HTERT RPE-1 (cell line): ENCODE results near the gene MGAT5B.

ENCODE experiments used
- in situ Hi-C: fragments of 300-500 bp; cut with MboI; formaldehyde crosslinking; loops from 4 replicates; pipeline ENCODE4 v1.14.3; 2020; ENCODE audit warnings: low sequenced_read_pairs

Gene MGAT5B

GRCh38 chr17:76998839-76999238 is 130.6 kb downstream of the MGAT5B start:
- in situ Hi-C loops, result no loop called here
